Inflammatory macrophage treated with lipopolysaccharide for 1 hour (primary cell): ENCODE data around the gene PIGO.

Experiments
- DNase-seq, 2 donors: peaks; one replicate each; pipeline ENCODE4 v3.0.0-alpha.2; 2020 to 2022

The PIGO gene

GRCh38 chr9:35096035-35096849, at the start of gene PIGO:
TSS of gene PIGO (minus strand) at chr9:35096591. CDS start at chr9:35095565, 1,026 bp downstream.
- peak; percentile 75 to 84 for DNase-seq

GRCh38 chr9:35142037-35142436, 45.6 kb upstream of the PIGO start:
- DNase-seq, result no peak

GRCh38 chr9:35140093-35140492, 43.7 kb upstream of the PIGO start:
- no peak for DNase-seq

GRCh38 chr9:35136866-35137265, 40.5 kb upstream of the PIGO start:
- no peak for DNase-seq

- DNase-seq, result no peak
Observed at GRCh38 chr9:35135988-35136387, 39.6 kb upstream of the PIGO start.

- no peak for DNase-seq
Observed at GRCh38 chr9:35134920-35135319, 38.5 kb upstream of the PIGO start.

GRCh38 chr9:35116898-35117551, 20.6 kb upstream of the PIGO start:
- peak; percentile 85 to 96 for DNase-seq

GRCh38 chr9:35116539-35116897, 20.1 kb upstream of the PIGO start:
- DNase-seq, result no peak

GRCh38 chr9:35115680-35116538, 19.5 kb upstream of the PIGO start, which contains the start of gene ATOSB:
TSS of gene ATOSB (minus strand) at chr9:35115862. CDS start at chr9:35108274, 7,588 bp downstream.
- peak; percentile 90 to 97 for DNase-seq

GRCh38 chr9:35114840-35115628, 18.6 kb upstream of the PIGO start:
- DNase-seq, result peak; percentile 70 to 74

- peak; percentile 92 to 95 for DNase-seq
Observed at GRCh38 chr9:35114113-35114839, 17.9 kb upstream of the PIGO start.

- DNase-seq, result peak; percentile 74 to 85
Observed at GRCh38 chr9:35112257-35113020, 16.0 kb upstream of the PIGO start.

GRCh38 chr9:35111001-35111933, 14.9 kb upstream of the PIGO start:
- peak; percentile 98 for DNase-seq

GRCh38 chr9:35110327-35110761, 14.0 kb upstream of the PIGO start:
- no peak for DNase-seq

- no peak for DNase-seq
Observed at GRCh38 chr9:35108946-35109575, 12.7 kb upstream of the PIGO start.

- DNase-seq, result no peak
Observed at GRCh38 chr9:35108461-35108860, 12.1 kb upstream of the PIGO start.

- no peak for DNase-seq
Observed at GRCh38 chr9:35107297-35108290, 11.2 kb upstream of the PIGO start.

- no peak for DNase-seq
Observed at GRCh38 chr9:35106343-35106730, 9.9 kb upstream of the PIGO start.
